Right hindlimb (tissue), 1 donor: Measurements from ENCODE around the gene TMX2.
"Not testable (repeated sequence)": the region's sequence is repeated elsewhere in the genome, so short reads cannot be mapped to it uniquely, and the experiment has no call there.

Experiments used
- DNase-seq: peaks from one replicate; pipeline ENCODE4 v3.0.0-alpha.2; 2018

The TMX2 gene, protein sequence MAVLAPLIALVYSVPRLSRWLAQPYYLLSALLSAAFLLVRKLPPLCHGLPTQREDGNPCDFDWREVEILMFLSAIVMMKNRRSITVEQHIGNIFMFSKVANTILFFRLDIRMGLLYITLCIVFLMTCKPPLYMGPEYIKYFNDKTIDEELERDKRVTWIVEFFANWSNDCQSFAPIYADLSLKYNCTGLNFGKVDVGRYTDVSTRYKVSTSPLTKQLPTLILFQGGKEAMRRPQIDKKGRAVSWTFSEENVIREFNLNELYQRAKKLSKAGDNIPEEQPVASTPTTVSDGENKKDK

DNA sequence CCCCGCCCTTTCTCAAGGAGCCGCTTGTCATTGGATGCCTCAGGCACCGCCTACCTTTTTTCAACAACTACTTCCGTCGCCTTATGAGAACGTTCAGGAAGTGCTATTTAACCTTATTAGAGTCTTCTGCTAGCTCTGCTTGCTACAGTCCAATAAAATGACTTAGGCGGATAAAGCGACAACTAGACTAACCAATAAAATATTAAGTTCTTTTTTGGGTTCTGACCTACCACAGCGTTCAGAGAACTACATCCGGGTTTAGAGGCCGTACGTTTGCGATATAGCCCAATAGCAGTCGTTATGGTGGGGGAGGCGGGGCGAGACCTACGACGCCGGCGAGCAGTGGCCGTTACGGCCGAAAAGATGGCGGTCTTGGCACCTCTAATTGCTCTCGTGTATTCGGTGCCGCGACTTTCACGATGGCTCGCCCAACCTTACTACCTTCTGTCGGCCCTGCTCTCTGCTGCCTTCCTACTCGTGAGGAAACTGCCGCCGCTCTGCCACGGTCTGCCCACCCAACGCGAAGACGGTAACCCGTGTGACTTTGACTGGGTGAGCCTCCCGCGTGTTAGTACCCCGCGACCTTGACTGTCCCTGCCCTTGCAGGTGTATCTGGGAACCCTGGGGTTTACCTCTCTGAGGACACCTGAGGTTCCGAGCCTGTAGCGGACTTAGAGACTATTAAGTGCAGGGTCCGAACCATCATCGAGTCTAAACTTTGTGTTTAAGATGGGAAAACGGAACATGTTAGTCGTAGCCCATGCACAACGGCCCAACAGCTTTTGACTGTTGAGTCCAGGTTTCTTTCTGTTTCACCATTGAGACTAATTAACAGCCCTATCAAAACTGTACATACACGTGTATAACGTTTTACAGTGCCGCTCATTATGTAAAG is at the start of gene TMX2:
Gene TMX2, plus strand, starts transcription at position 338 of the 895 bp plus-strand sequence. Its CDS starts 26 bp downstream, at position 364.
- peak; percentile 95 for DNase-seq

DNA sequence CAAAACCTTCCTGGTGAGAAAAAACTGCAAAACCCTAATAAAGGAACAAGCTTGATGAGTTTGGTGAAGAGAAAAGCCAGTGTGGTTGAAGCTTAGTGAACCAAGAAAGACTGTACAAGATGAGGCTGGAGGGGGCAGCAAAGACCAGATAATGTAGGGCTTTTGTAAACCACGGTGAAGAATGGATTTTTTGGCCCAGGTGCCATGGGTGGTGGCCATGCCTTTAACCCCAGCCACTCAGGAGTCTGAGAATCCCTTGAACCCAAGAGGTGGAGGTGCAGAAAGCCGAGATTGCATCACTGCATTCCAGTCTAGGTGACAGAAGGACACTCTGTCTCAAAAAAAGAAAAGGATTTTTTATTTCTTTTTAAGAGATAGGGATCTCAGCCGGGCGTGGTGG is 49.5 kb upstream of the TMX2 start:
- no peak for DNase-seq

DNA sequence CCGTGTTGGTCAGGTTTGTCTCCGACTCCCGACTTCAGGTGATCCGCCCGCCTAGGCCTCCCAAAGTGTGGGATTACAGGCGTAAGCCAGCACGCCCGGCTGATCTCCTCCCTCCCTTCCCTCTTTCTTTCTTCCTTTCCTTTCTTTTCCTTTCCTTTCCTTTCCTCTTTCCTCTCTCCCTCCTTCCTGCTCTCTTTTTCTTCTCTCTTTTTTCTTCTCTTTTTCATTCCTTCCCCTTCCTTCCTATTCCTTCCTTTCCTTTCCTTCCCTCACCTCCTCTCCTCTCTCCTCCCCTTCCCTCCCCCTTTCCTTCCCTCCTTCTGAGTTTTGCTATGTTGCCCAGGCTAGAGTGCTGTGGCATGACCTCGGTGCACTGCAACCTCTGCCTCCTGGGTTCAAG is 48.4 kb upstream of the TMX2 start:
- no peak for DNase-seq

DNA sequence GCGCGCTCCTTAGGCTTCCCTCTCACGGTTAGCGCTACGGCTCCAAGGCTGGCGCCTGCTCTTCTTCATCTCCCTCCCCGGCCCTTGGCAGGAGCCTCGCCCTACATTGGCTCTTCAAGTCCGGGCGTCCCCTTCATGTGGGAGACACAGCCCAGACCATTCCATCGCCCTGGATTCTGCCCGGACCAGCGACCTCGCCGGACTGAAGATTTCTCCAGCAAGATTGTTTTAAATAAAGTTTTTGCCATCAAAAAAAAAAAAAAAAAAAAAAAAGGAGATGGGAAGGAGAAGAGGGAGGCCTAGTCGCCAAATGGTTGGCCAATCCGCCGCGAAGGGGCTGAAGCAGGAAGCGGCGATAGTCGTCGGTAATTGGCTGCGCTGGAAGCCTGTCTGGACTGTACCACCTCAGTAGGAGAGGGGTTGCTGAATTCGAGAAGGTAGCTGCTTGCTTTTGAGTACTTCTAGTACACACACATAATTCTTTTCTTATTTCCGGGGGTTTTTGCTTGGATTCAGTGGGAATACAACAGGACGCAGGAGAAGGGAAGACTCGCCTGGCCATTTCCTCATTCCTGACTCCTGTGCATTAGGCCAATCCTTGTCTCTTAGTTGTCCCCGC is 45.2 kb upstream of the TMX2 start:
- peak; percentile 97 for DNase-seq

DNA sequence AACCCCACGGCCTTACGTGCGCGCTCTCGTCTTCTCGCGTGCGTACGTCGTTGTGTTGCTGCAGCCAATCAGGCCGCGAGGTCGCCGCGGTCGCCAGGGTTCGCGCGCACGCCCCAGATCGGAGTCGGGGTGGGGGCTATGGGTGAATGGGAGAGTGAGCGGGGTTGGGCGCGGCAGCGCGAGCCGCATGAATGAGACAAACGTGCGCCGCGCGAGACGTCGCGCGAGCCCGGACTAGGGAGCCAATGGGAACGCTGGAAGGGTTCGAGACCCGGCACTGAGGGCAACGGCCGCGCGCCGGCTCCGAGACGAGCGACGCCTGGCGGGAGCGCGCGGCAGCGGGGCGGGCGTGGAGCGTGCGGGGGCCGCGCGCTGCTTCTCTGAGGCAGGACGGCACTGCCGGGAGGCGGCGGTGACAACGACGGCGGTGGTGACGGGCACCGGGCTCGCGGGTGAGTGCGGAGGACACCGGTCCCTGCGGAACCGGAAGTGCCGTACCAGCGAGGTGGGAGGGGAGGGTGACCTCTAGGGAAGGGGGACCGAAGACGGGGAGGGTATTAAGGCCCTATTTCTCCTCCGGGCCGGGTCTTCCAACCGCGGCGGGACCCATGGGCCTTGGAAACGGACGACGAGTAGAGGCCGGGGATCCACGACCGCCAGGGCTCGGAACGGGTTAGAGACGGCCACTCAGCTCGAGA is 44.5 kb upstream of the TMX2 start, which contains the start of gene ZDHHC5:
Gene ZDHHC5, plus strand, starts transcription at position 379 of the 698 bp plus-strand sequence. CDS start 4,977 bp downstream, outside the sequence.
- DNase-seq, result peak; percentile 100

DNA sequence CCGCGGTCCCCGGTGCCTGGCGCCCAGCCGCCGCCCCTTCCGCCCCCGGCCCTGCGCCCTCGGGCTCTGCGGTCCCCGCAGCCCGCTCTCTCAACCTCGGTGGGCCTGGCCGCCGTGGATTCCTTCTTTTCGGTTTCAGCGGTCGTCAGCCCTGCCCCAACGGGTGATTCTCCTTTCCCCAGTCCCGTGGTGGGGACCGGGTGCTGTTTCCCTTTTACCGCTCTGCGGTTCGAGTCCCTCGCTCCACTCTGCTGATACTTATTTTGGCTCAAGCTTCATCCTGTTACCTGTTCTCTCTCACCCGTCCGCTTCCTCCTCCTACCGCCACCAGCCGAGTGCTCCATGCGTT is 44.0 kb upstream of the TMX2 start:
- DNase-seq, result no peak

DNA sequence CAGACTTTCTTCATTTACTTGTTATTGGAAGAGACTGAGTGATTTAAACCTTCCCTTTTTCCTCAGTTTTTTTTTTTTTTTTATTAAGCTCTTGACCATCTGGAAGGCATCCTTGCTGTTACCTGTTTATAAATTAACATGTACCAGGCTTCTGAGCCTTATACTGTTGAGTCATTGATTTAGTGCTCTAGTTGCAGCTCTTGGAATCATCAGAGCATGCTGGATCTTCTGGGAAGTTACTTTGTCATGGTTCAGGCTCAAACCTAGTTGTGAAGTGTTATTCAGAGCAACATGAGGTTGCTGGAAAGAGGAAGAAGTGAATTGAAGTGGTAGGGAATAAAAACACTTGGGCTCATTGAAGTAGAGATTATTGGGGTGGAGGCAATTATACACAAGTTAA is 38.1 kb upstream of the TMX2 start:
- DNase-seq, result no peak

DNA sequence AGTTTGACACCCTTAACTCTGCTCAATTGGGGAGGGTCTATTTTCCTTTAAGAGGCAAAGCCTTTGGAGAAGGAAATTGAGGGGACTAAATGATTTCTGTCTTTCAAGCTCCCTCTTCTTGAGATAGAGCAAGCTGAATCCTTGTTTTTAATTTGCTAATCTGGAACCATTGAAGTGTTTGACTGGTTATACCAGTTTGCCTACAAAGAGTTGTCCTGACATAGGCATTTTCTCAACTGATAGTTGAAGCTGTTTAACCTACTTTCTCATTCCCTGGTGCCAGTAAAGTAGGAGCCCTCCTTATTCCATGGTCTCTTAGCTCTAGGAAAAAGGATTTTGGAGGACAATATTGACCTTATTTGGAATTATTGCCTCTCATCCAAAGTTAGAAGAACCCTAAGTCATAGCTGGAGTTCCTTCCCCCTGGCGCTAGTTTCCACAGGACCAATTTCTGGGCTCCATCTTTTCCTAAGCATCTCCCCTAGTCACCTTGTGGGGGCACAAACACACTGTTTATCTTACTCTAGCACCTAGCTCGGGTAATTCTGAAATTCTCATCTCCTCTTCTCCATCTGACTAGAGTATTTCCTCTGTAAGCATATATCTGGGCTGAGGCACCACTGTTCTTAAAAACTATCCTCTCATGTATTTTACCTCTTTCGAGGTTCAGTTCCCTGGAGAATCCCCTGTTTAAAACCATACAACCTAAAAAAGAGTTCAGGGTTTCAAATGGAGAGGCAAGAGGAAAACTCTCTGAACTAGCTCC is 37.0 kb upstream of the TMX2 start:
- DNase-seq, result no peak

DNA sequence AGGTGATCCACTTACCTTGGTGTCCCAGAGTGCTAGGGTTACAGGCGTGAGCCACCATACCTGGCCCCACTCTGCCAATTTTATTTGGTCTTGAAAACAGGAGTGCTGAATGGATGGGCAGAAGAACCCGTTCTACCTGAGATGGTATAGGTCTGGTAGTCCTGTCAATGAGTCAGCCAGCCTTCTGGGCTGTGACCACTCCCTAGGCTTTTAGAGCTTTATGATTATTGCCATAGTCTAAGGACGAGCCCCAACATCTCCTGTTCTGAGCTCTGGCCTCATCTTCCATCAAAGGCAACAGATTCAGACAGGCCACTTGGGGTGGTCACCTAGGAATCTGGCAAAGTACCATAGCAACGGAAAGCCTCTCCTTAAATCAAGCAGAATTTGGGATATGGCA is 33.0 kb upstream of the TMX2 start:
- no peak for DNase-seq

DNA sequence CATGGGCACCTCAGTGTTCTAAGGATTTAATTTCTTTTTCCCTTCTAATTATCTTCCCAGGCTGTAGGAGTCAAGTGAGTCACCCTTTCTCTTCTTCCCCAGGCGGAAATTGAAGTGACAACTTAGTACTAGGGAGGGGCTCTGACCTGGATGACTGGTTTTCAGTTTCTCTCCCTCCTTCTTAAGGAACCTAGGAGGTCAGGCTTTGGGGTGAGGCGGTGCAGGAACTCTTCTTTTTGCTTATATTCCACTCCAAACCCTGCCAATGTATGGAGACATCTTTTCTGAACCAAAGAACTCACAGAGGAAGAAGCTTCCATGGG is 31.9 kb upstream of the TMX2 start:
- no peak for DNase-seq

DNA sequence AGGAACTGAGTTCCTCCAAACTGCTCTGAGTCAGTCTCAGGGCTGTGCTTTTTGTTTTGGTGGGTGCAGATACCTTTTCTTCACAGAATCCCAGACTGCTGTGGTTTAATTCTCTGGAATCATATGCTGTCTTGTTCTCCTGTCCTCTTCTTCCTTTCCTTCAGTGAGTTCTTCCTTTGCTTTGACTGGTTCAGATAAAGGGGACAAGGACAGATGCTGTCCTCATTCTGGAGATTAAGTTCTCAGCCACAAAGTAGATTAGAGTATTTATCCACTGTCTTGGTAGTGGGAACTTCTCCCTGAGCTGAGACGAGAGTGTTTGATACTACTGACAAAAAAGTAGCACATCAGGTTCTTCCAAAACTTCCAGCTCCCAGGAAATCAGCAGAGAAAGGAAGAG is 31.2 kb upstream of the TMX2 start:
- DNase-seq, result no peak

DNA sequence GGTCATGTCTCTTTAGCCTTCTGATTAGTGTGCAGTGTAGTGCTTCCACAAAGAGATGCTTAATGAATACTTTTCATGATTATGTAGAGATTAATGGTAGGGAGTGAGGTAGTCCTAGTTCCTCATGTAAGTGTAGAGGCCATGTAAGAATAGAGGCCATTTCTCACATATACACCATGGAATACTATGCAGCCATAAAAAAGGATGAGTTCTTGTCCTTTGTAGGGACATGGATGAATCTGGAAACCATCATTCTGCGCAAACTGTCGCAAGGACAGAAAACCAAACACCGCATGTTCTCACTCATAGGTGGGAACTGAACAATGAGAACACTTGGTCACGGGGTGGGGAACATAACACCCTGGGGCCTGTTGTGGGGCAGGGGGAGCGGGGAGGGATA is 21.9 kb upstream of the TMX2 start:
- DNase-seq, result not testable (repeated sequence)

DNA sequence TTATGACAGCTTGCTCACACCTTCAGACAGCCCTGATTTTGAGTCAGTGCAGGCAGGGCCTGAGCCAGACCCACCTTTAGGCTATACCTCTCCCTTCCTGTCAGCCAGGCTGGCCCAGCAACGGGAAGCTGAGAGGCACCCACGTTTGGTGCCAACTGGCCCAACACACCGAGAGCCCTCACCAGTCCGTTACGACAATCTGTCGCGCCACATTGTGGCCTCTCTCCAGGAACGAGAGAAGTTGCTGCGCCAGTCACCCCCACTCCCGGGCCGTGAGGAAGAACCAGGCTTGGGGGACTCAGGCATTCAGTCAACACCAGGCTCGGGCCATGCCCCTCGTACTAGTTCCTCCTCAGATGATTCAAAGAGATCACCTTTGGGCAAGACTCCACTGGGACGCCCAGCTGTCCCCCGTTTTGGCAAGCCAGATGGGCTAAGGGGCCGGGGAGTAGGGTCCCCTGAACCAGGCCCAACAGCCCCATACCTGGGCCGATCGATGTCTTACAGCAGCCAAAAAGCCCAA is 13.5 kb upstream of the TMX2 start:
- no peak for DNase-seq

DNA sequence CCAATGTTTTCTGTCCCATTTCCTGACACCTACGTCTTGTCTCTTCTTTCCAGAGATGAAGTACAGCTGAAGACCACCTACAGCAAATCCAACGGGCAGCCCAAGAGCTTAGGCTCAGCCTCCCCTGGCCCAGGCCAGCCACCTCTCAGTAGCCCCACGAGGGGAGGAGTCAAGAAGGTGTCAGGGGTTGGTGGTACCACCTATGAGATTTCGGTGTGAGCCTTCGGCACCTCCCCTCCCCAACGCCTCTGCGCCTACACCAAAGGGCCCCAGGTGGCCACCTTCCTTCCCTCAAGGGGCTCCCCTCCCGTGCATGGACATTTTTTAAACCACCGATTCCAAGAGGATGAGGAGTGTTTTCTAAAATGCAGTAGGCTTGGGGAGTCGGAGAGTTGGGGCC is 12.6 kb upstream of the TMX2 start:
- no peak for DNase-seq

DNA sequence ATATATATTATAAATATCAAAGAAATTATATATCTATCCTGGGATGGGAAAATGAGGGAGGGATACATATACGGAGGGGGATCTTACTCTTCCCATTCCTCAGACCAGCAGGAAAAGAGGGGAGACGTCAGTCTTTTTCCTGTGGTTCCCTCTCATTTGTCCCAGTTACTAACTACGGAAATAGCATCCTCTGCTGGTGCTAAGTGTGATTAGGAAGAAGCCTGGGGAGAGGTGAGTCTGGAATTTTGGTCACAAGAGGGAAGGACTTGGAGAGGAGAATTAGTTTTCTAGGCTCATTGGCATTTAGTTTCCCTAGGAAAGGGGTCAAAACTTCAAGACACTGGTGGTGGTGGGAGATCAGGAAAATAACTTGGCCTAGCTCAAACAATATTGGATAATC is 12.0 kb upstream of the TMX2 start:
- DNase-seq, result no peak

DNA sequence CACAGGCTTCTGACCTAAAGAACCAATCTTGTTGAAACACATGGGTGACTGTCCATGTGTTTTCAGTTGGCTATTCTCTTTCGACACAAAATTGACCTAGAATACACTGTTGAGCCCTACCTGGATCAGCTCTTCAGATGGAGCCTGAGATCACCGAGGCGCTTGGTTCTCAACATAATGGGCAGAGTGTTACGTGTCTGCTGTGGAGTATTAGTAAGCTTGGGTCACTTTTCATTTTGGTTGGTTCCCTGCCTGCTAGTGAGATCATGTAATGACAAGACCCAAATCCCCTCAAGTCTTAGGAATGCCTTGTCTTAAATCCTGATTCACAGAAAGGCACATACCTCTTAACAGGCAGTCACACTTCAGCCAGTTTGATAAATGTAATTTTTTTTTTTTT is 9.1 kb upstream of the TMX2 start:
- no peak for DNase-seq

DNA sequence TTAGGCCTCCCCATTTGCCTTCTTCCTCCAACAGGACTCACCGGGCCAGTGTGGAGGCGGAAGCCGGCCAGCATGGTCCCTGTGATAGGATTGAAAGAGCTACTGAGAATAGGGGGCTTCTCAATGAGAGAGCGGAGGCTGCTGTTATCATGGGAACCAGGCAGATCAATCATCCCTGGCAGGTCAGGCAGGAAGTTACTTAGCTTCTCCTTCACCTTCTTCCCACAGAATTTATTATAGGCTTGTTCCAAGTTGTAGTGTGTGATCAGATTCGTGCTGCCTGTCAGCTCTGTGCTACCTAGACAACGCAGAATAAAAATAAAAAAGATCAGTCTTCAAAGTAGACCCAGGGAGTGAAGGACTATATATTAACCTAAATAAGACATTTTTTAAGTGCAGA is 7.5 kb upstream of the TMX2 start:
- DNase-seq, result no peak

DNA sequence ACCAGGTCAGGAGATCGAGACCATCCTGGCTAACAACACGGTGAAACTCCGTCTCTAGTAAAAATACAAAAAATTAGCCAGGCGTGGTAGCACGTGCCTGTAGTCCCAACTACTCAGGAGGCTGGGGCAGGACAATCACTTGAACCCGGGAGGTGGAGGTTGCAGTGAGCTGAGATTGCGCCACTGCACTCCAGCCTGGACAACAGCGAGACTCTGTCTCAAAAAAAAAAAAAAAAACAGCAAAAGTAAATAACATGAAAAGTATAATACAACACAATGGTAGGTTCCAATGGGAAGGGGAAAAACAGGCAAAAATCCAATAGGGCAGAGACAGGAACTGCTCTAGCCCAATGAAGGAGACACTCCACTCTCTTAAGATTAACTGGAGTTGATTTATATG is 7.0 kb upstream of the TMX2 start:
- DNase-seq, result not testable (repeated sequence)

DNA sequence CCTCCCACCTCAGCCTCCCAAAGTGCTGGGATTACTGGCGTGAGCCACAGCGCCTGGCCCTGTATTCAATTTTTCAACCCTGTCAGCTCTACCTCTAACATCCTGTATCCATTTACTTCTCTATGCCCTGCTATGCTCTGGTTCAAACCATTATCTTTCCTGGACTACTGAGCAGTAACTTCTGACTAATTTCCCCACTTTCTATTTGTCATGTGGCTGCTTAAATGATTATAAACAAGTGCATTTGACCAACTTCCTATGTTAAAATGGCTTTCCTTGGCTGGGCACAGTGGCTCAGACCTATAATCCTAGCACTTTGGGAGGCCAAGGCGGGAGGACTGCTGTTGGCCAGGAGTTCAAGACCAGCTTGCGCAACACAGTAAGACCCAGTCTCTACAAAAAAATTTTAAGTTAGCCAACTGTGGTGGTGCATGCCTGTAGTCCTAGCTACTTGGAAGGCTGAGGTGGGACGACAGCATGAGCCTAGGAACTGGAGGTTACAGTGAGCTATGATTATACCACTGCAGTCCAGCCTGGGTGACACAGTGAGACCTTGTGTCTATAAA is 2.5 kb upstream of the TMX2 start:
- DNase-seq, result no peak

DNA sequence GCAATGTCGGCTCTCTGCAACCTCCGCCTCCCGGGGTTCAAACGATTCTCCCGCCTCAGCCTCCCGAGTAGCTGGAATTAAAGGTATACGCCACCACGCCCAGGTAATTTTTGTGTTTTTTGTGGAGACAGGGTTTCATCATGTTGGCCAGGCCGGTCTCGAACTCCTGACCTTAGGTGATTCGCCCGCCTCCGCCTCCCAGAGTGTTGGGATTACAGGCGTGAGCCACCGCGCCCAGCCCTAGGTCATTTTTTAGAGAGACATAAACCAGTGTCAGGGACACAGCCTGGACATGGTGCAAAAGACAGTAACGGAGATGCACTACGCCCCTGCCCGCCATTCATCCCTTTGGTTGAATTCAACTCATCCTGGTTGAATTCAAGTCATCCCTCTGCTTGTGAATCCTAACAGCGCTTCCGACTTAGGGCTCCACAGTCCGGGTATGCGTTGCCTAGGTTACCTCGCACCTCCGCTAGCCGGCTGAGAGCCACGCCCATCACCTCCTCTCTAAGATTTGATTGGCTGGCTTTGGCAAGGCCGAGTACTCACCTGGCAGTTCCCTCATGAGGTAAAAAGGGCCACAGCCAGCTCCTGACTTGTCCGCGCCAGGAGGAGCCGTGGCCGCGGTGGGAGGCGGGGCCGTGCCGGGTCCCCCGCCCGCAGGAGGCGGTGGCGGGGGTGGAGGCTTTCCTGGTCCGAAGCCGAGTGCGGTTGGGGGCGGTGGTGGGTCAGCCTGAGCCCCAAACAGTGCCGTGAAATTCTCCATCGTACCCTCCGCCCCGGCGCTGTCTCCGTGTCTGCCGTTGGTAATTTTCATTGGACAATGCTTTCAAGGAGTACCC is 758 bp upstream of the TMX2 start, which contains the start of gene MED19:
Gene MED19, minus strand, starts transcription at position 802 of the 842 bp plus-strand sequence. Its CDS starts 36 bp downstream, at position 766.
- no peak for DNase-seq

DNA sequence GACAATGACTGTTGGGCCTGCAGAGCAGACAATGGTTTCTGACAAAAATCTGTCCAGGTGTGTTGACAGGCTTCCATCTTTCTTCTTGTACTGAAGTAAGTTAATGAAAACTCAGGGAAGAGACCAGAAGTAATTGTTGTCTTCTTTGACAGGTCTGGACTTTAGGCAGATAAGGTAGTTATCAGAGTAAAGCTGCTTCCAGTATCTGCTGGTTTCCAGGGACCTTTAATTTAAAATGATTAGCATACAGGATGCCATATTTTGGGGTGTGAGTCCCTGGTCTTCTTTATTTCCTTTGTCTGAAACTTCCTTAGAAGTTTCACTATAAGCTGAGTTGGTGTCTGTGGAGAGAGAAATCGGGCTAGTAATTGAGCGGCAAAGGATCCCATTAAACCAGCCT is 1.4 kb downstream of the TMX2 start:
- DNase-seq, result no peak
